HG02642 (cell line): ENCODE measurements around the gene CORT.
"Not testable (repeated sequence)": the region's sequence is repeated elsewhere in the genome, so short reads cannot be mapped to it uniquely, and the experiment has no call there.

ENCODE experiments used
- ATAC-seq: cut with Tn5 transposase; IDR thresholded peaks from one replicate; pipeline ENCODE4 v1.9.1; 2021; ENCODE audit warnings: mild to moderate bottlenecking; ENCODE audit not compliant: unreplicated experiment, poor library complexity

CORT gene, protein sequence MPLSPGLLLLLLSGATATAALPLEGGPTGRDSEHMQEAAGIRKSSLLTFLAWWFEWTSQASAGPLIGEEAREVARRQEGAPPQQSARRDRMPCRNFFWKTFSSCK

DNA sequence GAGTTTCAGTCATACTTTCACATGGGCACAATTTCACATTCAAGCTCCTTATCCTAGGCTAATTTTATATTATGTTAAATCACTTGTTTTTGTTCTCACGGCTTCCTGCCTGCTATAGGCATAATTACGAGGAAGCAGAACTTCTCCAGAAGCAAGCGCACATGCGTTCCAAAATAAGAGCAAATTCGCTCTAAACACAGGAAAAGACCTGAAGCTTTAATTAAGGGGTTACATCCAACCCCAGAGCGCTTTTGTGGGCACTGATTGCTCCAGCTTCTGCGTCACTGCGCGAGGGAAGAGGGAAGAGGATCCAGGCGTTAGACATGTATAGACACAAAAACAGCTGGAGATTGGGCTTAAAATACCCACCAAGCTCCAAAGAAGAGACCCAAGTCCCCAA, at the start of gene CORT:
Gene CORT, plus strand, starts transcription at position 281 of the 400 bp plus-strand sequence. CDS start 193 bp downstream, outside the sequence.
- no peak for ATAC-seq

DNA sequence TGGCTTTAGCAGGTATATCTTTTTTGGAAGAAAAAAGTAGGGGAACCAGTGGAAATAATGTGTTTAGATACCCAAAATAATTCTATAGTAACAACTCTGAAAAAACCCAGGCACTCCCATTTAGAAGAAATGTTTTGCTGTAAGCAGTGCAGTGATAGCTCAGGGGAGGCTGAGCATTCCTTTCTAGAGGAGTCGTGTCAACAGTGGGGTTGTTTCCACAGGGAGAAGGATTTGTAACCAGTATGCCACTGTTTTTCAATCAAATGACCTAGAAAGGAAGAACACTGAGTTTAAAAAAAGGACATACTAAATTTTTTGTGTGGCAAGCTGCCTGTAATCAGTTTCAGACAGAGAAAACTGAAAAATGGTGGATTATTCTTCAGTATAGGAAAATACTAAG, 48.5 kb upstream of the CORT start:
- no peak for ATAC-seq

GRCh38 chr1:10402729-10403274, 47.0 kb upstream of the CORT start:
- no peak for ATAC-seq

DNA sequence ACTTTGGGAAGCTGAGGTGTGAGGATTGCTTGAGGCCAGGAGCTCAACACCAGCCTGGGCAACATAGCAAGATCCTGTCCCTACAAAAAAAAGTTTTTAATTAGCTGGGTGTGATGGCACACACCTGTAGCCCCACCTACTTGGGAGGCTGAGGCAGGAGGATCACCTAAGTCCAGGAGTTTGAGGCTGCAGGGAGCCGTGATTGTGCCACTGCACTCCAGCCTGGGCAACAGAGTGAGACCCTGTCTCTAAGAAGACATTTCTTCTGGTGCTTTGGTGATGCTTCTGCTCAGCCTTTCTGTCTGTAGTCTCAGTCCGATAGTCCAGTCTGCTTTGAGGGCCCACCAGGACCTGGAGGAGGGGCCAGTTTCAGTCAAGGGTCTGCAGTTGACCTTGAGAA, 42.6 kb upstream of the CORT start:
- ATAC-seq, result no peak

- ATAC-seq, result no peak
These were observed 34.5 kb upstream of the CORT start for GRCh38 chr1:10415211-10415930.

- not testable (repeated sequence) for ATAC-seq
These were observed 33.9 kb upstream of the CORT start for GRCh38 chr1:10415967-10416366.

- not testable (repeated sequence) for ATAC-seq
These were observed 31.1 kb upstream of the CORT start for GRCh38 chr1:10418741-10419140.

- ATAC-seq, result no peak
These were observed 30.5 kb upstream of the CORT start for GRCh38 chr1:10419351-10419750.

GRCh38 chr1:10421637-10422036, 28.2 kb upstream of the CORT start:
- no peak for ATAC-seq

GRCh38 chr1:10424034-10424433, 25.8 kb upstream of the CORT start:
- ATAC-seq, result no peak

GRCh38 chr1:10424651-10425050, 25.2 kb upstream of the CORT start:
- no peak for ATAC-seq

DNA sequence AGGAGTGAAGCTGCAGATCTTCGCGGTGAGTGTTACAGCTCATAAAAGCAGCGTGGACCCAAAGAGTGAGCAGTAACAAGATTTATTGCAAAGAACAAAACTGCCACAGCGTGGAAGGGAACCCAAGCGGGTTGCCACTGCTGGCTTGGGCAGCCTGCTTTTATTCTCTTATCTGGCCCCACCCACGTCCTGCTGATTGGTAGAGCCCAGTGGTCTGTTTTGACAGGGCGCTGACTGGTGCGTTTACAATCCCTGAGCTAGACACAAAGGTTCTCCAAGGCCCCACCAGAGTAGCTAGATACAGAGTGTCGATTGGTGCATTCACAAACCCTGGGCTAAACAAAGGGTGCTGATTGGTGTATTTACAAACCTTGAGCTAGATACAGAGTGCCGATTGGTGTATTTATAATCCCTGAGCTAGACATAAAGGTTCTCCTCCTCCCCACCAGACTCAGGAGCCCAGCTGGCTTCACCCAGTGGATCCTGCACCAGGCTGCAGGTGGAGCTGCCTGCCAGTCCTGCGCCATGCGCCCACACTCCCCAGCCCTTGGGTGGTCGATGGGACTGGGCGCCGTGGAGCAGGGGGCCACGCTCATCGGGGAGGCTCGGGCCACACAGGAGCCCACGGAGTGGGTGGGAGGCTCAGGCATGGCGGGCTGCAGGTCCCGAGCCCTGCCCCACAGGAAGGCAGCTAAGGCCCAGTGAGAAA, 23.9 kb upstream of the CORT start:
- not testable (repeated sequence) for ATAC-seq

GRCh38 chr1:10426535-10426848, 23.3 kb upstream of the CORT start:
- ATAC-seq, result not testable (repeated sequence)

- ATAC-seq, result no peak
These were observed 20.8 kb upstream of the CORT start for GRCh38 chr1:10428984-10429383.

GRCh38 chr1:10429868-10430215, 20.0 kb upstream of the CORT start:
- no peak for ATAC-seq

DNA sequence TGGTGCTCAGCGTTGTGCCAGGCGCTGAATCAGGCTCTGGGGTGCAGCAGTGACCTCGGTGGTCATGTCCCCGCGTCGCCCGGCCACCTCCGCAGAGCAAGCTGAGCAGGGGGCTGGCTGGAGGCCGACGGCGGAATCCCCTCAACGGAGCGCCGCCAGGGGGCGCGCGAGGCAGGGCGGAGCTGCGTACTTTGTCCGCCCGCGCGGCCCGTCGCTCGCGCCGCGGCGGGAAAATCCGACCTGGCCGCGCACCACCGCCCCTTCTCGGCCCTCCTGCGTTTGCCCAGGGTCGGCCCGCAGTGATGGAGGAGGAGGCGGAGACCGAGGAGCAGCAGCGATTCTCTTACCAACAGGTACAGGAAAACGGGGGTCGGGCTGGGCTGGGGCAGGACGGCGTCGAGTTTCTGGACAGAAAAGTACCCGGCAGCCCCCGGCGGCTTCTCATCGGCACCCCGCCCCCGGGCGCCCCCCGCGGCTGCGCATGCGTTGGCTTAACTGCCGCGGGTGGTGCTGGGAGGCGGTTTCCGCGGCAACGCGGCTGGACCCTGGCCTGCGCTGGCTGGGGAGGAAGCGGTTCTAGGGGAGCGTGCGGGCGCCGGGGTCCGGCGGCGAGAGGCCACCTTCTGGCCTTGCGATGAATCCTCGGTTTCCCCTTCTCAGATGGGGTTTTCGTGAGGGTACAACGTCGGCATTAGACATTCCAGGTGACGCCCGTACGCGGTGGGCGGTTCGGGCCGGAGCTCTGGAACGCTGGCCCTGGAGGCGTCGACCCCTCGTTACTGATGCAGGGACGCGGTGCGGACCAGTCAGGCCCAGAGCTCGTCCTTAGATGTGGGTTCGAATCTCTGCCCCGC, 19.4 kb upstream of the CORT start, which contains the start of gene CENPS:
Gene CENPS, plus strand, starts transcription at position 218 of the 854 bp plus-strand sequence. Its CDS starts 85 bp downstream, at position 303.
- ATAC-seq, result peak; percentile 81

GRCh38 chr1:10431070-10431730, 18.6 kb upstream of the CORT start:
- ATAC-seq, result no peak

DNA sequence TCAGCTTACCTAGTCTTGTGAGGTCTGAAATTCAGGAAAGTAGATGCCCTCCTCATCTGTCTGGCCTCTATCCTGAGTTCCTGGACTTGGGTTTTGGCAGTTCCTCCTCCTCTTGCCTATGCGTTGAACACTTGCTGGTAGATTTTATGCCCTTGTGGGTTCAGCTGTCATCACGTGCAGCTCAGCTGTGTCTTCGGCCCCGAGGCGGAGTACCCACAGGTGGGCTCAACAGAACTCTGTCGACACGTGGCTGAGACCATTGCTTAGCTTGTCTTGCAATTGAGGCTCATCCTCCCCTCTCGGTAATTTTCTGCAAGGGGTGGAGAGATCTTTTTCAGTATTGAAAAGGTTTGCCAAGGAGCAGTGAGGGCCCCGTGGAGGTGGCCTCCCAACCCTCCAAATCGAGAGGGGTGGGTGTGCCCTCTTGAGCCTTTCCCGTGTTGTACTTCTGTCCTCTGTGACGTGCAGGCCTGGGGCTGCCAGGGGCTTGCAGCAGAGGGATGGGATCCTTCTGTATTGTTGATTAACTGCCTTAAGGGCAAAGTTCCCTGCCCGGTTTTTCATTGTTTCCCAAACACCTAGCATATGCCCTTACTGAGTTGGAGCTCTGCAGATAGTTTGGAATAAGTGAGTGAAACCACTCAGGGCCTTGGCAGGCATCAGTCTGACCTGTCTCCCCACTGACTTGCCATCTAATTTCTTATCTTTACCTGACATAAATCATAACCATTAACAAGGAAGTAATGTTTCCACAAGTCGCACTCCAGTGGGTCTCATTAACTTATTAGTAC, 16.7 kb upstream of the CORT start:
- no peak for ATAC-seq

DNA sequence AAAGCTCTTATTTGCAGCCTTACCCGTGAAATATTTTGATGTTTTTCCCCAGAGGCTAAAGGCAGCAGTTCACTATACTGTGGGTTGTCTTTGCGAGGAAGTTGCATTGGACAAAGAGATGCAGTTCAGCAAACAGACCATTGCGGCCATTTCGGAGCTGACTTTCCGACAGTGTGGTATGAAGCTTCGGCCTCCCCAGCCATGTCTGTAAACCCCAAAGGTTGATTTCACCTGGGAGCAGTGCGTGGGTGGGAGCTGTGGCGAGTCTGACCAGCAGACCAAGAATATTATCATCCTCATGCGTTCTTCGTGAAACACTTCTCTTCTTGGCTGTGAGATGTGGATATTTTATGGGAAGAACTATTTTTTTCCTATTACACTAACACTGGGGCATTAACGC, 16.0 kb upstream of the CORT start:
- ATAC-seq, result no peak
